ENCODE results near the gene SH3PXD2A. TPM values are rescaled to one million over a fixed set of nuclear protein-coding genes. Genes with fewer than 3 reads are reported as not detected.

SH3PXD2A gene
- total RNA-seq, 1 experiment from 2014 or later = 13.2 TPM

GRCh38 chr10:103587073-103587472, 268.3 kb downstream of the SH3PXD2A start:
- DNase-seq (ENCODE audit: unreplicated experiment) = no peak
- H3K27me3 Mint-ChIP-seq (ENCODE audit: insufficient read depth, unreplicated experiment) = peaks cover 6% of the 10 kb centered on the region
- CTCF ChIA-PET = interaction anchor here (3.7 kb wide), 1 partner anchor 99 kb away, joined by 18 read pairs; no protein-coding TSS in a partner anchor
- no TSS peak for BruUV-seq (replicated peaks)
- intact Hi-C loops (cut with micrococcal nuclease) = no loop called here
- POLR2A ChIA-PET = no interaction called here
- no peaks in the 10 kb centered on the region for H3K9me3 Mint-ChIP-seq (ENCODE audit: unreplicated experiment)
- no peak overlapping the region for H3K4me3 Mint-ChIP-seq (ENCODE audit: unreplicated experiment)
- H3K36me3 Mint-ChIP-seq (ENCODE audit: insufficient read depth, unreplicated experiment) = no peaks in the 10 kb centered on the region
- no peak overlapping the region for H3K27ac Mint-ChIP-seq (ENCODE audit: low read depth, unreplicated experiment)
- H3K4me1 Mint-ChIP-seq (ENCODE audit: insufficient read depth, unreplicated experiment) = no peaks in the 10 kb centered on the region
- no peak for TF ChIP-seq CTCF (IDR thresholded peaks at IDR 0.05; ENCODE audit: unreplicated experiment)

DNA sequence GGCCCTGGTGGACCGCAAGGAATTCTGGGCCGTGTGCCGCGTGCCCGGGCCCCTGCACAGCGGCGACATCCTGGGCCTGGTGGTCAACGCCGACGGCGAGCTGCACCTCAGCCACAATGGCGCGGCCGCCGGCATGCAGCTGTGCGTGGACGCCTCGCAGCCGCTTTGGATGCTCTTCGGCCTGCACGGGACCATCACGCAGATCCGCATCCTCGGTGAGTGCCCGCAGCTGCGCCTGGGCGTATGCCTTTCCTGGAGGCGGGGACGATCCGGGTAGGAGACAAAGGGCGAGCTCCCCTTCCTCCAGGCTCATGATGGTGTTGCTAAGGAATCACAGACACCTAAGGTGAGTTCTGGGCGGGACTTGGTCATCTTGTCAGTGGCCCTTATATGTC, 270.4 kb downstream of the SH3PXD2A start:
- intact Hi-C loops (cut with micrococcal nuclease) = no loop called here
- Mint-ChIP-seq H3K36me3 (ENCODE audit: insufficient read depth, unreplicated experiment) (no peaks in the 10 kb centered on the region), H3K9me3 (ENCODE audit: unreplicated experiment) (no peaks in the 10 kb centered on the region), H3K27ac (ENCODE audit: low read depth, unreplicated experiment) (no peak overlapping the region), H3K4me1 (ENCODE audit: insufficient read depth, unreplicated experiment) (no peaks in the 10 kb centered on the region), H3K27me3 (ENCODE audit: insufficient read depth, unreplicated experiment) (peaks cover 6% of the 10 kb centered on the region), H3K4me3 (ENCODE audit: unreplicated experiment) (no peak overlapping the region)
- DNase-seq (ENCODE audit: unreplicated experiment) = no peak
- BruUV-seq (replicated peaks) = no TSS peak
- ChIA-PET POLR2A (no interaction called here), CTCF (no interaction called here)
- TF ChIP-seq CTCF (IDR thresholded peaks at IDR 0.05; ENCODE audit: unreplicated experiment) = no peak

DNA sequence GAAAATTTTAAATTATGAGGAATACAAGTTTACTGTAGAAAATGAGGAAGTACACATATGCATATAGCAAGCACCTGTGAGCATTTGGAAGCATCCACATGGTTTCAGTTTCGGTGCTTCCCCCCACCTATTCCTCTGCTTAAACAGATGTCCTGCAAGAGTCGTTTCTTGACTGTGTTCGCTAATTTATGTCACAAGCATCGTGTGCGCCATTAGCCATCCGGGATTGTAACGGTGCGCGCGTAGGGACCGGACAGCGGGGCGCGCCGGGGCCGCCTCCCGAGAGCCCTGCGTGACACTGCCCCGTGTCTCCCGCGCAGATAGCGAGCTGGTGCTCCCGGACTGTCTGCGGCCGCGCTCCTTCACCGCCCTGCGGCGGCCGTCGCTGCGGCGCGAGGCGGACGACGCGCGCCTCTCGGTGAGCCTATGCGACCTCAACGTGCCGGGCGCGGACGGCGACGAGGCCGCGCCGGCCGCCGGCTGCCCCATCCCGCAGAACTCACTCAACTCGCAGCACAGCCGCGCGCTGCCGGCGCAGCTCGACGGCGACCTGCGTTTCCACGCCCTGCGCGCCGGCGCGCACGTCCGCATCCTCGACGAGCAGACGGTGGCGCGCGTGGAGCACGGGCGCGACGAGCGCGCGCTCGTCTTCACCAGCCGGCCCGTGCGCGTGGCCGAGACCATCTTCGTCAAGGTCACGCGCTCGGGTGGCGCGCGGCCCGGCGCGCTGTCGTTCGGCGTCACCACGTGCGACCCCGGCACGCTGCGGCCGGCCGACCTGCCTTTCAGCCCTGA, 271.0 kb downstream of the SH3PXD2A start:
- Mint-ChIP-seq H3K4me3 (ENCODE audit: unreplicated experiment) (no peak overlapping the region), H3K27ac (ENCODE audit: low read depth, unreplicated experiment) (no peak overlapping the region), H3K4me1 (ENCODE audit: insufficient read depth, unreplicated experiment) (no peaks in the 10 kb centered on the region), H3K36me3 (ENCODE audit: insufficient read depth, unreplicated experiment) (no peaks in the 10 kb centered on the region), H3K9me3 (ENCODE audit: unreplicated experiment) (no peaks in the 10 kb centered on the region), H3K27me3 (ENCODE audit: insufficient read depth, unreplicated experiment) (peaks cover 6% of the 10 kb centered on the region)
- CTCF ChIA-PET = no interaction called here
- POLR2A ChIA-PET = no interaction called here
- DNase-seq (ENCODE audit: unreplicated experiment) = no peak
- no TSS peak for BruUV-seq (replicated peaks)
- TF ChIP-seq CTCF (IDR thresholded peaks at IDR 0.05; ENCODE audit: unreplicated experiment) = no peak
- intact Hi-C loops (cut with micrococcal nuclease) = no loop called here

GRCh38 chr10:103583871-103584215, 271.5 kb downstream of the SH3PXD2A start:
- intact Hi-C loops (cut with micrococcal nuclease) = no loop called here
- H3K27ac Mint-ChIP-seq (ENCODE audit: low read depth, unreplicated experiment) = no peak overlapping the region
- CTCF ChIA-PET = no interaction called here

More at GRCh38 chr10:103583871-103584215, 271.5 kb downstream of the SH3PXD2A start:
- POLR2A ChIA-PET = no interaction called here
- peaks cover 6% of the 10 kb centered on the region for H3K27me3 Mint-ChIP-seq (ENCODE audit: insufficient read depth, unreplicated experiment)
- no peaks in the 10 kb centered on the region for H3K4me1 Mint-ChIP-seq (ENCODE audit: insufficient read depth, unreplicated experiment)
- BruUV-seq (replicated peaks) = no TSS peak
- H3K9me3 Mint-ChIP-seq (ENCODE audit: unreplicated experiment) = no peaks in the 10 kb centered on the region
- H3K4me3 Mint-ChIP-seq (ENCODE audit: unreplicated experiment) = no peak overlapping the region
- no peak for DNase-seq (ENCODE audit: unreplicated experiment)
- no peak for TF ChIP-seq CTCF (IDR thresholded peaks at IDR 0.05; ENCODE audit: unreplicated experiment)
- H3K36me3 Mint-ChIP-seq (ENCODE audit: insufficient read depth, unreplicated experiment) = no peaks in the 10 kb centered on the region

Measured in MCF 10A (cell line).